HepG2 (cell line): ENCODE results near the gene TMIGD2. TPM values are rescaled to one million over a fixed set of nuclear protein-coding genes. Genes with fewer than 3 reads are reported as not detected.

Experiments used
- ATAC-seq: fragments of 200-7000 bp; cut with Tn5 transposase; 3 replicates; pipeline ENCODE4 v1.9.1; 2020; ENCODE audit warnings: mild to moderate bottlenecking, moderate library complexity
- BruUV-seq: library from RNA; stranded (reverse); fragments of 400-500 nt; replicated peaks from 2 replicates; lab custom pipeline; 2021; lab: Mats Ljungman, UMichigan
- CTCF ChIA-PET: fragments of 300-600 bp; formaldehyde crosslinking; extraction: SDS; loops from one replicate; lab custom pipeline; 2021; ENCODE audit warnings: low total read pairs, inconsistent platforms, low intra/inter-chr PET ratio; lab: Yijun Ruan, JAX
- POLR2A ChIA-PET: fragments of 350-600 bp; sonication (Branson Sonifier 250); formaldehyde crosslinking; loops from one replicate; lab custom pipeline; 2020; ENCODE audit warnings: antibody characterized with exemption, inconsistent platforms; lab: Yijun Ruan, JAX
- DNase-seq: peaks from one replicate; pipeline ENCODE4 v3.0.0-alpha.2; 2015; ENCODE audit warnings: low spot score
- FAIRE-seq: peaks from 3 replicates; lab custom pipeline; 2011; peaks lifted over from hg19 to GRCh38; lab: Jason Lieb, UNC
- H2AFZ ChIP-seq: one replicate; pipeline ENCODE4 v1.6.1; 2011; ENCODE audit warnings: low read length, inconsistent platforms
- H3K27ac ChIP-seq: fragments of 300-600 bp; 3 replicates; pipeline ENCODE4 v1.8.0; 2011; ENCODE audit warnings: mixed run types, mild to moderate bottlenecking, mixed read lengths, low read length, inconsistent platforms; ENCODE audit not compliant: insufficient read depth; ENCODE audit errors: extremely low read length
- H3K27me3 ChIP-seq, 2 experiments: fragments of 200-600 bp in 1 of 2; 2 replicates in 1 of 2; 3 replicates in 1 of 2; pipeline versions ENCODE4 v1.6.0 to v1.8.0; 2011; ENCODE audit warnings: low read length in 2 of 2, mild to moderate bottlenecking in 2 of 2, moderate library complexity in 2 of 2, inconsistent platforms in 1 of 2; ENCODE audit not compliant: insufficient read depth in 2 of 2, control insufficient read depth in 1 of 2
- H3K36me3 ChIP-seq, 2 experiments: fragments of 200-600 bp in 1 of 2; replicated peaks in 1 of 2; 2 replicates in 1 of 2; 3 replicates in 1 of 2; pipeline versions ENCODE4 v1.5.1 to v1.8.0; 2011; ENCODE audit warnings: low read length in 2 of 2, inconsistent platforms in 1 of 2; ENCODE audit not compliant: insufficient read depth in 2 of 2, control insufficient read depth in 1 of 2
- H3K4me1 ChIP-seq: 2 replicates; pipeline ENCODE4 v1.5.1; 2012; ENCODE audit warnings: low read length, inconsistent platforms; ENCODE audit not compliant: insufficient read depth
- H3K4me2 ChIP-seq: 2 replicates; pipeline ENCODE4 v1.6.0; 2011; ENCODE audit warnings: low read depth, low read length, inconsistent platforms
- H3K4me3 ChIP-seq, 3 experiments: fragments of 200-600 bp in 1 of 3; sonication (generic), shearing (Covaris generic) in 1 of 3; replicated peaks in 1 of 3; 2 replicates each; pipeline ENCODE4 v1.5.1; 2011 to 2016; ENCODE audit warnings: low read length in 3 of 3, inconsistent platforms in 2 of 3, low read depth in 2 of 3, mild to moderate bottlenecking in 2 of 3, control low read depth in 1 of 3, mixed read lengths in 1 of 3; ENCODE audit not compliant: insufficient read depth in 1 of 3
- H3K79me2 ChIP-seq: one replicate; pipeline ENCODE4 v1.6.1; 2011; ENCODE audit warnings: low read length, inconsistent platforms; ENCODE audit not compliant: insufficient read depth
- H3K9ac ChIP-seq: 2 replicates; pipeline ENCODE4 v1.6.0; 2011; ENCODE audit warnings: mild to moderate bottlenecking, low read depth, low read length, inconsistent platforms; ENCODE audit not compliant: insufficient read depth
- H3K9me3 ChIP-seq: 2 replicates; pipeline ENCODE4 v1.5.1; 2012; ENCODE audit warnings: mild to moderate bottlenecking, low read length
- H4K20me1 ChIP-seq: 2 replicates; pipeline ENCODE4 v1.6.0; 2011; ENCODE audit warnings: inconsistent platforms, mild to moderate bottlenecking, low read length, moderate library complexity; ENCODE audit not compliant: insufficient read depth
- HOXA9 ChIP-seq: sonication (generic); formaldehyde crosslinking; IDR thresholded peaks from 2 replicates; pipeline ENCODE4 v1.8.1; 2022; ENCODE audit warnings: missing genetic modification reagents, mild to moderate bottlenecking, moderate library complexity, borderline replicate concordance
- IKZF4 ChIP-seq: sonication (generic); formaldehyde crosslinking; IDR thresholded peaks from 2 replicates; pipeline ENCODE4 v1.5.1; 2020; ENCODE audit warnings: borderline replicate concordance, mild to moderate bottlenecking, low read depth, missing genetic modification reagents; ENCODE audit errors: not compliant biosample characterization
- NCOA1 ChIP-seq: sonication (generic); formaldehyde crosslinking; IDR thresholded peaks from 2 replicates; pipeline ENCODE4 v1.9.0; 2021; ENCODE audit warnings: missing genetic modification reagents
- RXRB ChIP-seq: IDR thresholded peaks from 2 replicates; pipeline ENCODE4 v1.6.1; 2016; ENCODE audit warnings: borderline replicate concordance, missing genetic modification reagents, missing compliant biosample characterization
- SP5 ChIP-seq: IDR thresholded peaks from 2 replicates; pipeline ENCODE4 v1.6.1; 2016; ENCODE audit warnings: low read depth, borderline replicate concordance
- TBL1XR1 ChIP-seq: fragments of 150-350 bp; IDR thresholded peaks from 2 replicates; pipeline ENCODE4 v1.6.1; 2014; ENCODE audit warnings: borderline replicate concordance, low read length; ENCODE audit not compliant: partially characterized antibody
- TMF1 ChIP-seq: sonication (generic); formaldehyde crosslinking; IDR thresholded peaks from 2 replicates; pipeline ENCODE4 v1.8.1; 2022; ENCODE audit warnings: low read depth, missing genetic modification reagents
- WIZ ChIP-seq: sonication (generic); formaldehyde crosslinking; IDR thresholded peaks from 2 replicates; pipeline ENCODE4 v1.5.1; 2020; ENCODE audit warnings: mild to moderate bottlenecking, missing genetic modification reagents
- ZNF30 ChIP-seq: sonication (generic); formaldehyde crosslinking; IDR thresholded peaks from 2 replicates; pipeline ENCODE4 v1.5.0; 2020; ENCODE audit warnings: mild to moderate bottlenecking, missing genetic modification reagents
- ZNF367 ChIP-seq: sonication (generic); formaldehyde crosslinking; IDR thresholded peaks from 2 replicates; pipeline ENCODE4 v1.4.0; 2020; ENCODE audit warnings: missing genetic modification reagents, borderline replicate concordance
- ZNF678 ChIP-seq: sonication (generic); formaldehyde crosslinking; IDR thresholded peaks from 2 replicates; pipeline ENCODE4 v1.4.0; 2020; ENCODE audit warnings: mild to moderate bottlenecking, missing genetic modification reagents
- ZNF777 ChIP-seq: sonication (generic); formaldehyde crosslinking; IDR thresholded peaks from 2 replicates; pipeline ENCODE4 v1.4.0; 2020; ENCODE audit warnings: missing genetic modification reagents
- WGBS: methylation state at CpG from one replicate; pipeline ENCODE4 v1.1.6; 2017; ENCODE audit warnings: low lambda C conversion rate; 5-methylcytosine and 5-hydroxymethylcytosine counted together
- in situ Hi-C: cut with HindIII; loops from 2 replicates; pipeline ENCODE4 v1.10.0; 2017; ENCODE audit warnings: low pct_unique_long_range_greater_than_20kb; ENCODE audit not compliant: extremely low pct_ligation_motif_present
- intact Hi-C: fragments of 100-400 bp; cut with micrococcal nuclease; formaldehyde crosslinking; loops from one replicate; pipeline ENCODE4 v1.10.0; 2022; ENCODE audit not compliant: unreplicated experiment
- polyA plus RNA-seq, 8 experiments: library from polyadenylated mRNA; depleted of rRNA in 3 of 8; stranded (reverse) in 7 of 8; unstranded in 1 of 8; fragments of >200 nt; fragmentation: Illumina TruSeq in 4 of 8; extraction: Trizol in 4 of 8; gene quantifications; 2 replicates each; pipeline versions ENCODE4 v1.2.1 to v1.2.3, GENCODE V29; 2011 to 2016; ENCODE audit warnings: low read depth in 4 of 8, missing spikeins in 1 of 8, mixed read lengths in 1 of 8; ENCODE audit not compliant: insufficient read depth in 1 of 8
- total RNA-seq, 5 experiments: library from RNA; depleted of rRNA; stranded (reverse); fragments of >200 nt; fragmentation: Illumina TruSeq; extraction: Trizol; gene quantifications; 2 replicates each; pipeline ENCODE4 v1.2.3, GENCODE V29; 2016; ENCODE audit warnings: low read depth in 1 of 5
- TF ChIP-seq, protein P1 (sequence below): fragments of 450-650 bp; IDR thresholded peaks from 2 replicates; pipeline ENCODE4 v1.6.1; 2016
- TF ChIP-seq, protein P2 (sequence below): sonication (generic); formaldehyde crosslinking; IDR thresholded peaks from 2 replicates; pipeline ENCODE4 v1.5.1; 2020; ENCODE audit warnings: missing genetic modification reagents, mild to moderate bottlenecking, borderline replicate concordance

Gene TMIGD2
- total and polyA plus RNA-seq, 2 of the 13 experiments (the other 11 are each of a cell fraction or from before 2014, with no cell fraction given) = 0.11 to 1.0 TPM

DNA sequence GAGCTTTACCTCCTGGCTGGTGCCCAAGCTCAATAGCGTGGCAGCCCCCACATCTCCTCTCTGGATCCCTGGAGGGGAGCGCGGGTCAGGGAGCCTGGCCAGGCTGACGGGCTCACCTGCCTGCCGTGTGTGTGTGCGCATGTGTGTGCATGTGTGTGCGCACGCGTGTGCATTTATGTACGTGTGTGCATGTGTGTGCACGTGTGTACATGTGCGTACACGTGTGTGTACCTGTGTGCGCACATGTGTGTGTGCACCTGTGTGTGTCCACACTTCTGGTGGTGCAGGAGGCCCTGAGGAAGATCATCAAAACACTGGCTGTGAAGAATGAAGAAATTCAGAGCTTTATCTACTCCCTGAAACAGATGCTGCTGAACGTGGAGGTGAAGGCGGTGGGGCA is 3.5 kb upstream of the TMIGD2 start:
- Histone ChIP-seq H3K36me3 (no peaks in the 10 kb centered on the region), H3K79me2 (no peaks in the 10 kb centered on the region), H3K4me2 (no peak overlapping the region), H3K4me3 (no peak overlapping the region)
- in situ Hi-C loops = no loop called here
- TF ChIP-seq, protein P1, sequence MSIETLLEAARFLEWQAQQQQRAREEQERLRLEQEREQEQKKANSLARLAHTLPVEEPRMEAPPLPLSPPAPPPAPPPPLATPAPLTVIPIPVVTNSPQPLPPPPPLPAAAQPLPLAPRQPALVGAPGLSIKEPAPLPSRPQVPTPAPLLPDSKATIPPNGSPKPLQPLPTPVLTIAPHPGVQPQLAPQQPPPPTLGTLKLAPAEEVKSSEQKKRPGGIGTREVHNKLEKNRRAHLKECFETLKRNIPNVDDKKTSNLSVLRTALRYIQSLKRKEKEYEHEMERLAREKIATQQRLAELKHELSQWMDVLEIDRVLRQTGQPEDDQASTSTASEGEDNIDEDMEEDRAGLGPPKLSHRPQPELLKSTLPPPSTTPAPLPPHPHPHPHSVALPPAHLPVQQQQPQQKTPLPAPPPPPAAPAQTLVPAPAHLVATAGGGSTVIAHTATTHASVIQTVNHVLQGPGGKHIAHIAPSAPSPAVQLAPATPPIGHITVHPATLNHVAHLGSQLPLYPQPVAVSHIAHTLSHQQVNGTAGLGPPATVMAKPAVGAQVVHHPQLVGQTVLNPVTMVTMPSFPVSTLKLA = peak; percentile 99
- peak; percentile 27 for TF ChIP-seq TBL1XR1
- no peak for TF ChIP-seq TMF1
- no peak for TF ChIP-seq NCOA1
- TF ChIP-seq, all 625 proteins: peak for 2
- 42% methylated on average over 13 of the region's 16 CpGs for WGBS
- no peak overlapping the region for H2AFZ ChIP-seq
- no peaks in the 10 kb centered on the region for H4K20me1 ChIP-seq
- ChIA-PET POLR2A (interaction anchor here (1.0 to 1.3 kb wide), 2 partner anchors 32 to 37 kb away, joined by 3 to 4 read pairs; partner anchors contain the start of gene MPND), CTCF (no interaction called here)
- H3K9ac ChIP-seq = no peak overlapping the region
- no peaks in the 10 kb centered on the region for H3K9me3 ChIP-seq
- DNase-seq (no peak), FAIRE-seq (no peak), ATAC-seq (no peak)
- peaks cover 52% of the 10 kb centered on the region for H3K4me1 ChIP-seq
- intact Hi-C loops = no loop called here
- BruUV-seq = no TSS peak
- no peak overlapping the region for H3K27ac ChIP-seq
- peaks cover 2 to 11% of the 10 kb centered on the region in 2 experiments; a peak in 4 of 5 replicates for H3K27me3 ChIP-seq

GRCh38 chr19:4305257-4305612 is 3.0 kb upstream of the TMIGD2 start:
- Histone ChIP-seq H3K27me3 (peaks cover 2 to 11% of the 10 kb centered on the region in 2 experiments; a peak in 4 of 5 replicates), H3K79me2 (no peaks in the 10 kb centered on the region), H3K4me3 (no peak overlapping the region), H3K9me3 (no peaks in the 10 kb centered on the region), H2AFZ (no peak overlapping the region), H3K27ac (no peak overlapping the region), H3K4me2 (no peak overlapping the region), H3K36me3 (no peaks in the 10 kb centered on the region), H3K9ac (no peak overlapping the region), H3K4me1 (peaks cover 49% of the 10 kb centered on the region), H4K20me1 (no peaks in the 10 kb centered on the region)
- intact Hi-C loops = no loop called here
- BruUV-seq = no TSS peak
- ATAC-seq (no peak), FAIRE-seq (no peak), DNase-seq (no peak)
- in situ Hi-C loops = no loop called here
- ChIA-PET POLR2A (interaction anchor here (1.0 to 1.3 kb wide), 2 partner anchors 33 to 37 kb away, joined by 3 to 4 read pairs; partner anchors contain the start of gene MPND), CTCF (no interaction called here)
- WGBS = 56% methylated on average over 7 of the region's 7 CpGs
- TF ChIP-seq SP5 (CRISPR knock-in tag) = no peak
- TF ChIP-seq ZNF30 (CRISPR knock-in tag) = no peak
- TF ChIP-seq HOXA9 (CRISPR knock-in tag) = no peak
- TF ChIP-seq RXRB (CRISPR knock-in tag) = no peak
- no peak for TF ChIP-seq ZNF367 (CRISPR knock-in tag)
- TF ChIP-seq ZNF777 (CRISPR knock-in tag) = no peak
- TF ChIP-seq, protein P2, sequence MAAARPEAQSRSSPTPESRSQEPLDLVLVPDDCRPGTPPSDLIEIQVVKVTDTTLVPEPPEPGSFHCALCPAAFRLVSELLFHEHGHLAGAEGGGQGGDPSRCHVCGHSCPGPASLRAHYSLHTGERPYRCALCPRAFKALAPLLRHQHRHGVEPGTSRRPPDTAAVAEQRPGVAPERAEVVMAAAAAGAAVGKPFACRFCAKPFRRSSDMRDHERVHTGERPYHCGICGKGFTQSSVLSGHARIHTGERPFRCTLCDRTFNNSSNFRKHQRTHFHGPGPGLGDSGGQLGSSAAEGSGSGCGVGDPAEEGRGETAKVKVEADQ (CRISPR knock-in tag) = no peak
- TF ChIP-seq WIZ (CRISPR knock-in tag) = no peak
- no peak for TF ChIP-seq ZNF678
- no peak for TF ChIP-seq IKZF4 (CRISPR knock-in tag)
